SK-N-SH treated with all-trans-retinoic acid at 6 μM for 48 hours (cell line): ENCODE data around the gene DNAH3.
"Not testable (repeated sequence)": the region's sequence is repeated elsewhere in the genome, so short reads cannot be mapped to it uniquely, and the experiment has no call there.

ENCODE experiments used
- ATAC-seq: fragments of 200-7000 bp; cut with Tn5 transposase; 3 replicates; pipeline ENCODE4 v1.9.1; 2020; ENCODE audit warnings: mild to moderate bottlenecking, moderate library complexity
- ARNTL ChIP-seq: fragments of 450-650 bp; formaldehyde crosslinking; IDR thresholded peaks from 2 replicates; pipeline ENCODE4 v1.5.0; 2020; ENCODE audit warnings: low read depth, mild to moderate bottlenecking, moderate library complexity, borderline replicate concordance
- CSDC2 ChIP-seq: fragments of 250-450 bp; sonication (Bioruptor Pico); IDR thresholded peaks from 2 replicates; pipeline ENCODE4 v1.5.0; 2020; ENCODE audit warnings: mild to moderate bottlenecking, moderate library complexity
- CSRNP3 ChIP-seq: fragments of 250-450 bp; sonication (Bioruptor Pico); IDR thresholded peaks from 2 replicates; pipeline ENCODE4 v1.5.1; 2021; ENCODE audit warnings: mild to moderate bottlenecking, moderate library complexity
- ESRRG ChIP-seq: fragments of 250-450 bp; sonication (Bioruptor Pico); IDR thresholded peaks from 2 replicates; pipeline ENCODE4 v1.6.1; 2021; ENCODE audit warnings: mild to moderate bottlenecking
- GLIS3 ChIP-seq: fragments of 250-450 bp; sonication (Bioruptor Pico); IDR thresholded peaks from 2 replicates; pipeline ENCODE4 v1.5.0; 2020; ENCODE audit warnings: mild to moderate bottlenecking, moderate library complexity
- ISL1 ChIP-seq: fragments of 250-450 bp; sonication (Bioruptor Pico); IDR thresholded peaks from 2 replicates; pipeline ENCODE4 v2.1.2; 2022; ENCODE audit warnings: mild to moderate bottlenecking, moderate library complexity
- OSR1 ChIP-seq: fragments of 250-450 bp; sonication (Bioruptor Pico); IDR thresholded peaks from 2 replicates; pipeline ENCODE4 v1.8.0; 2022; ENCODE audit warnings: moderate library complexity, mild to moderate bottlenecking, inconsistent platforms
- RARB ChIP-seq: fragments of 250-450 bp; sonication (Bioruptor Pico); IDR thresholded peaks from 2 replicates; pipeline ENCODE4 v1.8.0; 2021; ENCODE audit warnings: mild to moderate bottlenecking, moderate library complexity
- TOX ChIP-seq: fragments of 250-450 bp; sonication (Bioruptor Pico); IDR thresholded peaks from 2 replicates; pipeline ENCODE4 v1.8.0; 2021; ENCODE audit warnings: mild to moderate bottlenecking, moderate library complexity, borderline replicate concordance
- ZC3H10 ChIP-seq: fragments of 250-450 bp; sonication (Bioruptor Pico); IDR thresholded peaks from 2 replicates; pipeline ENCODE4 v1.5.1; 2021; ENCODE audit warnings: mild to moderate bottlenecking, moderate library complexity
- ZFP3 ChIP-seq: fragments of 250-450 bp; sonication (Bioruptor Pico); IDR thresholded peaks from 2 replicates; pipeline ENCODE4 v1.5.0; 2020; ENCODE audit warnings: mild to moderate bottlenecking, moderate library complexity
- ZFP30 ChIP-seq: fragments of 450-650 bp; formaldehyde crosslinking; IDR thresholded peaks from 2 replicates; pipeline ENCODE4 v1.5.0; 2022; ENCODE audit warnings: mild to moderate bottlenecking, moderate library complexity
- TF ChIP-seq, protein P1 (sequence below): fragments of 250-450 bp; sonication (Bioruptor Pico); IDR thresholded peaks from 2 replicates; pipeline ENCODE4 v1.8.0; 2021; ENCODE audit warnings: low read depth, mild to moderate bottlenecking, moderate library complexity, borderline replicate concordance
- TF ChIP-seq, protein P2 (sequence below): fragments of 250-450 bp; sonication (Bioruptor Pico); IDR thresholded peaks from 2 replicates; pipeline ENCODE4 v1.8.0; 2020; ENCODE audit warnings: mild to moderate bottlenecking, moderate library complexity, borderline replicate concordance

Gene DNAH3

DNA sequence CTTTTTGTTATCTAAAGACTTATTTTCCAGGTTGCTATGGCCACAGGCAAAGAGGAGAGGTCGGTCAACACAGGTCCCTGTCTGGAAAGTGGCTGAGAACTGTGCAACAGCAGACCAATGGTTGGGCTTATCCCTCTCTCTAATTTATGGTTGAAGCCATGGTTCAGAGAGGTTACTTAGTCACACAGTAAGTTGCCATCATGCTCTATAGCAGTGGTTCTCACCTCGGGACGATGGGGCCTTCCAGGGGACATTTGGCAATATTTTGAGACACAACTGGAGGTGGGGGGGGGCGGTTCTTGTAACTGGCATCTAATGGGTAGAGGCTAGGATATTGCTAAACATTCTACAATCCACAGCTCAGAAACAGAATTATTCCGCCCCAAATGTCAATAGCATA lies 7.0 kb upstream of the DNAH3 start (continued):
- TF ChIP-seq, protein P1, sequence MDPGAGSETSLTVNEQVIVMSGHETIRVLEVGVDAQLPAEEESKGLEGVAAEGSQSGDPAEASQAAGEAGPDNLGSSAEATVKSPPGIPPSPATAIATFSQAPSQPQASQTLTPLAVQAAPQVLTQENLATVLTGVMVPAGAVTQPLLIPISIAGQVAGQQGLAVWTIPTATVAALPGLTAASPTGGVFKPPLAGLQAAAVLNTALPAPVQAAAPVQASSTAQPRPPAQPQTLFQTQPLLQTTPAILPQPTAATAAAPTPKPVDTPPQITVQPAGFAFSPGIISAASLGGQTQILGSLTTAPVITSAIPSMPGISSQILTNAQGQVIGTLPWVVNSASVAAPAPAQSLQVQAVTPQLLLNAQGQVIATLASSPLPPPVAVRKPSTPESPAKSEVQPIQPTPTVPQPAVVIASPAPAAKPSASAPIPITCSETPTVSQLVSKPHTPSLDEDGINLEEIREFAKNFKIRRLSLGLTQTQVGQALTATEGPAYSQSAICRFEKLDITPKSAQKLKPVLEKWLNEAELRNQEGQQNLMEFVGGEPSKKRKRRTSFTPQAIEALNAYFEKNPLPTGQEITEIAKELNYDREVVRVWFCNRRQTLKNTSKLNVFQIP (CRISPR knock-in tag): no peak
- no peak for TF ChIP-seq ISL1 (CRISPR knock-in tag)

- TF ChIP-seq ESRRG (CRISPR knock-in tag): no peak
- TF ChIP-seq RARB (CRISPR knock-in tag): no peak
- TF ChIP-seq TOX (CRISPR knock-in tag): no peak
- TF ChIP-seq ISL1 (CRISPR knock-in tag): no peak
Measured at GRCh38 chr16:21156767-21157467, 6.3 kb upstream of the DNAH3 start.

DNA sequence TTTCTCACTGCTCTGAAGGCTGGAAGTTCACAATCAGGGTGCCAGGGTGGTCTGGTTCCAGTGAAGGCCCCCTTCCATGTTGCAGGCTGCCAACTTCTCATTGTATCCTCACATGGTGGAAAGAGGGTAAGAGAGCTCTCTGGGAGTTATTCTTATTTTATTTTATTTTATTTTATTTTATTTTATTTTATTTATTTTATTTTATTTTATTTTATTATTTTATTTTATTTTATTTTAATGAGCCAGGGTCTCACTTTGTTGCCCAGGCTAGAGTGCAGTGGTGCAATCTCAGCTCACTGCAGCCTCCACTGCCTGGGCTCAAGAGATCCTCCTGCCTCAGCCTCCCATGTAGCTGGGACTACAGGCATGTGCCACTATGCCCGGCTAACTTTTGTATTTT lies 5.4 kb upstream of the DNAH3 start:
- ATAC-seq: not testable (repeated sequence)

More at GRCh38 chr16:21156767-21157467, 6.3 kb upstream of the DNAH3 start:
- ATAC-seq: peak; percentile 51

- not testable (repeated sequence) for ATAC-seq
Measured at GRCh38 chr16:21153124-21153729, 2.6 kb upstream of the DNAH3 start.

- not testable (repeated sequence) for ATAC-seq
Measured at GRCh38 chr16:21152160-21153030, 1.7 kb upstream of the DNAH3 start.

DNA sequence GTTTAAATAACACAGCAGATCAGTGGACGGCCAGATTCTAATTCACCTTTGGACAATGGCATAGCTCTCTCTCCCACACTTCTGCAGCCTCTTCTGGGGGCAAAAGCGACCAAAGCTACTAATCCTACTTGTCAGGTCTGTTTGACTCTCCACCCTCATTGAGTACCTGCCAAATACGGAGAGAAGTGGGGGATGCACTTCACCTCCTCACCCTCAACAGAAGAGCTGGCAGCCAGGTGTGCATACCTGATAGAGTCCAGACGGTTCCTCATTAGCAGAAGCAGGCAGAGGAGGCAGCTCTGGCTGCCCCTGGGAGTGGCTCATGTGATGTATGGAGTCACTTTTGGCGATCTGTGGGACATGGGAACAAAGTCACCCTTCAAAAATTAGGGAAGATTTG lies 4.9 kb downstream of the DNAH3 start:
- TF ChIP-seq GLIS3 (CRISPR knock-in tag): no peak
- TF ChIP-seq ZFP3 (CRISPR knock-in tag): no peak
- TF ChIP-seq ZFP30 (CRISPR knock-in tag): no peak
- no peak for TF ChIP-seq CSDC2 (CRISPR knock-in tag)
- no peak for TF ChIP-seq ZC3H10 (CRISPR knock-in tag)
- TF ChIP-seq, all 23 proteins: peak for 0
- ATAC-seq: no peak

DNA sequence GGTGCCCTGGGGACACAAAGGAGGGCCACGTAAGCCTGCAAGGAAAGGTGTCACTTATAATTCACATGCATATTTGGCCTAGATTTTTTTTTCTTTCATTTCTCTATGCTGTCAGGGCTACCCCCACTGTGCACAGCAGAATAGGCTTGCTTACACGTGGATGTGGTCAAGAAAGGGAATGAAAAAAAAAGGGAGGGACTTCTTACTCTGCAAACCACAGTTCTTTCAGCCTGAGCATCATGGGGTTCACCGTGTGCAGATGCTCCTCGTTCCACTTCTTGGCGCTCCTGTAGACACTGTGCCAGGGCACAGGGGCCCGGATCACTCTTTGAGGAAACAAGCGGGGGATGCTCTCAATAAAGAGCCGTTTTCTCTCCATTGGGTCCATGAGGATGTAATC lies 16.6 kb downstream of the DNAH3 start:
- ATAC-seq: no peak
- no peak for TF ChIP-seq ZFP3 (CRISPR knock-in tag)
- TF ChIP-seq ARNTL (CRISPR knock-in tag): no peak
- TF ChIP-seq CSRNP3 (CRISPR knock-in tag): no peak
- TF ChIP-seq OSR1: no peak
- TF ChIP-seq ESRRG (CRISPR knock-in tag): no peak

DNA sequence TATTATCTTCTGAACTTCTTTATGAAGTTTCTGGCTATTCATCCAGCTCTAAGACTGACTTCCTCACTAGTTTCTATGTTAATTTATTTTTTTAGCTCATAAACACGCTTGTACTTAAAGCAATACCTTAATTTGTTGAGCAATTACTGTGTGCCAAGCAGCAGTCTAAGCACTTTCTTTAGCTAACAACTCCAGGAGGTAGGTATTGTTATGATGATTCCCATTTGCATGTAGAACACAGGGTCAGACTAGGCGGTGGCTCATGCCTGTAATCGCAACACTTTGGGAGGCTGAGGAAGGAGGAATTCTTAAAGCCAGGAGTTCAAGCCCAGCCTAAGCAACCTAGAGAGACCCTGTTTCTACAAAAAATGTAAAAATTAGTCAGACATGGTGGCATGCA lies 19.8 kb downstream of the DNAH3 start:
- no peak for ATAC-seq

More for the DNA sequence above, 19.8 kb downstream of the DNAH3 start:
- TF ChIP-seq, protein P2, sequence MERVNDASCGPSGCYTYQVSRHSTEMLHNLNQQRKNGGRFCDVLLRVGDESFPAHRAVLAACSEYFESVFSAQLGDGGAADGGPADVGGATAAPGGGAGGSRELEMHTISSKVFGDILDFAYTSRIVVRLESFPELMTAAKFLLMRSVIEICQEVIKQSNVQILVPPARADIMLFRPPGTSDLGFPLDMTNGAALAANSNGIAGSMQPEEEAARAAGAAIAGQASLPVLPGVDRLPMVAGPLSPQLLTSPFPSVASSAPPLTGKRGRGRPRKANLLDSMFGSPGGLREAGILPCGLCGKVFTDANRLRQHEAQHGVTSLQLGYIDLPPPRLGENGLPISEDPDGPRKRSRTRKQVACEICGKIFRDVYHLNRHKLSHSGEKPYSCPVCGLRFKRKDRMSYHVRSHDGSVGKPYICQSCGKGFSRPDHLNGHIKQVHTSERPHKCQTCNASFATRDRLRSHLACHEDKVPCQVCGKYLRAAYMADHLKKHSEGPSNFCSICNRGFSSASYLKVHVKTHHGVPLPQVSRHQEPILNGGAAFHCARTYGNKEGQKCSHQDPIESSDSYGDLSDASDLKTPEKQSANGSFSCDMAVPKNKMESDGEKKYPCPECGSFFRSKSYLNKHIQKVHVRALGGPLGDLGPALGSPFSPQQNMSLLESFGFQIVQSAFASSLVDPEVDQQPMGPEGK: no peak
- TF ChIP-seq ESRRG (CRISPR knock-in tag) (no peak), OSR1 (no peak)
- TF ChIP-seq, all 23 proteins: peak for 0
